ENCODE results near the gene PLGLB1.
"Not testable (repeated sequence)": the region's sequence is repeated elsewhere in the genome, so short reads cannot be mapped to it uniquely, and the experiment has no call there.

PLGLB1 gene

GRCh38 chr2:87021744-87022143, at the start of gene PLGLB1:
Gene PLGLB1, minus strand, starts transcription at chr2:87021844. Its CDS starts 61 bp downstream, at chr2:87021783.
- DNase-seq (ENCODE audit: low read depth), result not testable (repeated sequence)

GRCh38 chr2:87064305-87064704, 42.7 kb upstream of the PLGLB1 start:
- not testable (repeated sequence) for DNase-seq (ENCODE audit: low read depth)

DNA sequence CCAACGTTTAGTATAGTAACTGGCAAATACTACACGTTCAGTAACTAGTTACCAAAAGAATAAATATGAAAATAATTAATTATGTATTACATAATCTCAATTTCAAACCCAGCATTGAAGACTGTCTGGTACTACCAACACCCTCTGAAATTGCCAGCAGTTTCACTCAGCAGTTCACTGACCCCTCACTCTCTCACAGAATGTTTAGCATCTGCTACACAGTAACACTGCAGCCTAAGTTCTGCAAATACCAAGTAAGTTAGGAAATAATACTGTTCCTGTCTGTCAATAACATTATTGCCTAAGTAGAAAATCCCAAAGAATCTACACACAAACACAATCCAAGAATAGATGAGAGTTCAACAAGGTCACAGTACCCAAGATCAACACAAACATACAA, 41.8 kb upstream of the PLGLB1 start:
- DNase-seq (ENCODE audit: low read depth), result not testable (repeated sequence)

- not testable (repeated sequence) for DNase-seq (ENCODE audit: low read depth)
These were observed 39.9 kb upstream of the PLGLB1 start for GRCh38 chr2:87061519-87061918.

DNA sequence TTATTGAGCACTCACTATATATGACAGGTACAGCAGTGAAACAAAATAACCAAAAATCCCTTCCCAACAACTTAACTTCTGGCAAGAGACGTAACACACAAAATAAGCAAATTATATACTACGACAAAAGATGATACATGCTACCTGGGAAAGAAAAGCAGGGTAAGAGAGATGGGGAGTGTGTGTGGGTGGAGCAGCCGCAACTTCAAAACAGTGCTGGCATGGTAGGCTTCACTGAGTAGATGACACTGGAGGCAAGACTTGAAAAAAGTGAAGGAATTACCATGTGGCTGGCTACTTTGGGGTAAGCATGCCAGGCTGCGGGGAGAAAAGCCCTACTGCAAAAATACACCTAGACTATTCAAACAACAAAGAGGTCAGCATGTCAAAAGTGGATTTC, 36.0 kb upstream of the PLGLB1 start:
- DNase-seq (ENCODE audit: low read depth), result not testable (repeated sequence)

- DNase-seq (ENCODE audit: low read depth), result not testable (repeated sequence)
These were observed 35.2 kb upstream of the PLGLB1 start for GRCh38 chr2:87056843-87057242.

- DNase-seq (ENCODE audit: low read depth), result not testable (repeated sequence)
These were observed 34.8 kb upstream of the PLGLB1 start for GRCh38 chr2:87056435-87056834.

GRCh38 chr2:87054375-87054774, 32.7 kb upstream of the PLGLB1 start:
- DNase-seq (ENCODE audit: low read depth), result not testable (repeated sequence)

GRCh38 chr2:87041321-87041978, 19.8 kb upstream of the PLGLB1 start:
- DNase-seq (ENCODE audit: low read depth), result not testable (repeated sequence)

DNA sequence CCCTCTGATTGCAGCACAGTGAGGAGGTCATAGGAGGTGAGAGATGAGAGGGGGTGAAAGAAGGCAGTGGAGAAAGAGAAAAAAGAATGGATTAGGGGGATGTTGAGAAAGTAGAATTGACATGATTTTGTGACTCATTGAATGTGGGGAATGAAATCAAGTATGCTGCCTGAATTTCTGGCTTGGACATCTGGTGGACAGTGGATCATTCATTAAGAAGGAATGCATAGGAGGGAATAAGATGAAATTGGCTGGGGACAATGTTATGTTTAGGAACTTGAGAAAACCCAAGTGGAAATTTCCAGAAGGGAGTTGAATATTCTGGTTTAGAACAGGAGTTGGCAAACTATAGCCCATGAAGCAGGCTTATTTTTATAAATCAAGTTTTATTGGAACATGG, 7.0 kb upstream of the PLGLB1 start:
- DNase-seq (ENCODE audit: low read depth), result not testable (repeated sequence)

GRCh38 chr2:87026816-87027215, 5.2 kb upstream of the PLGLB1 start:
- DNase-seq (ENCODE audit: low read depth), result not testable (repeated sequence)

DNA sequence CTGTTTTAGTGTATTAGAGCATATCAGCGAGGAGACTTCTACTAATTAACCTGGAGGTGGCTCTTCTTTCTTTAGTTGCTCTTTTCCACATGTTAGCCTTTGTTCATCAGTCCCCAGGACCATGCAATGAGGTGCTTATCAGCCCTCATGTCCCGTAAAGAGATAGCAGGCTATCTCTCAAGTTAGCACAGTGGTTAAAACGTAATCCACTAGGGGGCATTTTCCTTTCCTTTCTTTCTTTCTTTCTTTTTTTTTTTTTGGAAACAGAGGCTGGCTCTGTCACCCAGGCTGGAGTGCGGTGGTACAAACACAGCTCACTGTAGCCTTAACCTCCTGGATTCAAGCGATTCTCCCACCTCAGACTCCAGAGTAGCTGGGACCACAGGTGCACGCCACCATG, 4.3 kb upstream of the PLGLB1 start:
- not testable (repeated sequence) for DNase-seq (ENCODE audit: low read depth)

GRCh38 chr2:87023988-87024615, 2.5 kb upstream of the PLGLB1 start:
- not testable (repeated sequence) for DNase-seq (ENCODE audit: low read depth)

GRCh38 chr2:87021043-87021442, 601 bp downstream of the PLGLB1 start:
- not testable (repeated sequence) for DNase-seq (ENCODE audit: low read depth)

GRCh38 chr2:87019053-87019452, 2.6 kb downstream of the PLGLB1 start:
- DNase-seq (ENCODE audit: low read depth), result not testable (repeated sequence)

- DNase-seq (ENCODE audit: low read depth), result not testable (repeated sequence)
These were observed 7.0 kb downstream of the PLGLB1 start for GRCh38 chr2:87014489-87015169.

GRCh38 chr2:87004398-87004797, 17.2 kb downstream of the PLGLB1 start:
- DNase-seq (ENCODE audit: low read depth), result not testable (repeated sequence)
